Activated CD4-positive, alpha-beta T cell treated with anti-CD3 and anti-CD28 coated beads for 1 hour (primary cell): ENCODE measurements around the gene PRKAA2.

Experiments
- DNase-seq: peaks from one replicate; pipeline ENCODE4 v3.0.0-alpha.2; 2020

Gene PRKAA2

DNA sequence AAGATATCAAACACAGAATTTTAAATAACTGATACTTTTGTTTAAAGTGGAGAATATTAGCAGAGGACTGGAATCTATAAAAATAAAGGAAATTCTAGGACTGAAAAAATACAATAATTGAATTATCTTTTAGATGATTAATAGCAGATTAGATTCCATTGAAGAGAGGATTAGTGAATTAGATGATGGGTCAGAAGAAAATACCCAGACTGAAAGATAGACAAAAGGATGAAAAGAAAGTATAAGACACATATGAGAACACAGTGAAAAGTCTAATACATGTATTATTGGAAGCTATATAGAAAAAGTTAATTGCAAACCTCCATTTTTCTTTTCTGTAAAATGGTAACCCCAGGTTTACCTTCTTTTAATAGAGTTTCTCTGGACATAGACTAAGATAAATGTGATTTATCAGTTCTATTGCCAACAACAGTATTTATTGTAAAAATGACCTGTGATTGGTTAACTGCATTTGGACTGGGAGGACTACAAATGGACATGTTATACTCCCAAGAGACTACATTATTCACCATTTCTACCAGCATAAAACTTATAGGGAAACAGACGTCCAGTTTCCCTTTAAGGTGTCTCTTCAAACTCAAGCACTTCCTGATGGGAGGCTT is 11.0 kb downstream of the PRKAA2 start:
- no peak for DNase-seq

DNA sequence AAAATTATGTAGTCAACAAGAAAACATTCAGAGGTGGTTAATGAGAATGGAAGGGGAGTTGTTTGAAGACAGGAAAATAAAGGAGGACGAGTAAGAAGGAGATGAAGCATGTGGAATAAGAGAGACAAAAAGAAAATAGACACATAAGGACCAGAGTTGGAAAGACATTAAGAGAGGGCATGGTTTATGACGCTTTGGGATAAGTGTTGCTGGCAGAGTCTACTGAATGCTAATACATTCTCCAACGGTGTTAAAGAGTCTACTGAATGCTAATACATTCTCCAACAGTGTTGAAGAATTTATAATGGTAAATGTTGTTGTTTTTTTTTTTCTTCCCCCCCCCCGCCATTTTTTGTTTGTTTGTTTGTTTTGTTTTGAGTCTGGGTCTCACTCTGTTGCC is 13.1 kb downstream of the PRKAA2 start:
- no peak for DNase-seq

- DNase-seq, result no peak
These were observed 15.2 kb downstream of the PRKAA2 start for GRCh38 chr1:56660293-56660692.

GRCh38 chr1:56663846-56664245 is 18.7 kb downstream of the PRKAA2 start:
- DNase-seq, result no peak

DNA sequence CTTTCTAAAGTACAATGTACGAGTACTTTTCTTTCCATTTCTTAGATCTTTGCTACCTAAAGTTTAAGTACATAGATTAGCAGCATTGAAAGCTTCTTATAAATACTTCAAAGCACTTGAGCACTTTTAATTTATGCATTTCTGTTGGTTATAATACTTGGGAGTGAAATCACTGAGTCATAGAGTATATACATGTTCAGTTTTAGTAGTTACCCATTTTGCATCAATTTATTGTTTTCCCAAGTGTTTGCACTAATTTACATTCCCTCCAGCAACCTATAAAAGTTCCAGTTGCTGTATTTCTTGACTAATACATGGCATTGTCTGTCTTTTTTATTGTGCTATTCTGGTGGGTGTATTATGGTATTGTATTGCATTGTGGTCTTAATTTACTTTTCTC is 20.3 kb downstream of the PRKAA2 start:
- DNase-seq, result no peak

- DNase-seq, result no peak
These were observed 21.0 kb downstream of the PRKAA2 start for GRCh38 chr1:56666112-56666608.

DNA sequence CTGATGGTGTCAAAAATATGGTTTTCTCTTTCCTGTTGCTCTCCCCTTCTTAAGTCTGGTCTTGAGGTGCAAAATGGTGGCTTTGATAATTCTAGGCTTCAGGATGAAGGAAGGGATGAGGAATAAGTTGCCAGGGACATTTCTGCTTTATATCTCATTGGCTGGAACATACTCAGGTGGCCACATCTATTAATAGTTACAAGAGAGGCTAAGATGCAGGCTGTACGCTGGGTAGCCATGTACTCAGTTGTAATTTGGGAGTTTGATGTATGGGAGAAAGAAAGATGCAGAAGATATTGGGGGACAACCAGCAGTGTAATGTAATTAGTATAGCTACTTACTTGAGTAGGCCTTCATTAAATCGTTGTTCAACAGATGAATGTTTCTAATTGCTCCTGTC is 25.2 kb downstream of the PRKAA2 start:
- no peak for DNase-seq

DNA sequence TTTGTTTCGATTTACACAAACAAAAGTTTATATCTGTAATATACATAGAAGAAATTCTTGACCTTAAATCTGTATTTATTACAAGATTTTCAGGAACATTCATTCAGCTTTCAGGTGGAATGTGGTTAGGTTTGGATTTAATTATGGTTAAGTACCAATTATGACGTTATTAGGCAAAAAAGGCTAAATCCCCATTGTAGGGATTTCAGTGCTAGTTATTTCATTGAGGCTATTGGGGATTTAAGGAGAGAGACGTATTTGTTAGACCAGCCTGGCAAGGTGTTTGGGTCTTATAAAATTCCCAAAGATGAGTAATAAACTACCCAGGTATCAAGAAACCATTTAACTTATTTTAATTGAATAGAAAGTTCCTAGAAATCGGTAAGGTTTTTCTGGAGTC is 26.0 kb downstream of the PRKAA2 start:
- DNase-seq, result no peak

DNA sequence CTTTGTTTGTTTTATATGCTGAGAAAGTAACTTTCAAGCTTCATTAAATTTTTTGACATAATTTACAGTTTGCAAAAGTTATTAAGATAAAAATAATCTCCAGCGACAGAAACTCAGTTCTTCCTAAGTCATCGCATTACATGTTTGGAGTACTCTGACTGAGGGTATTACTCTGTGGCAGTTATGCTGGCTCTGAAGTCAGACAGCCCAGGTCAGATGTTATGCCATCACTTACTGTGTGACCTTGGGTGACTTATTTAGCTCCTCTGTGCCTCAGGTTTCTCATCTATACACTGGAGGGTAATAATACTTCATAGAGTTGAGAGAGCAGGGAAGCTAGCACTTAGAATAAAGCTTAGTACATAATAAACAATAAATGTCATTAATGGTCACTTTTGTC is 26.4 kb downstream of the PRKAA2 start:
- no peak for DNase-seq

- DNase-seq, result no peak
These were observed 27.5 kb downstream of the PRKAA2 start for GRCh38 chr1:56672579-56672978.

DNA sequence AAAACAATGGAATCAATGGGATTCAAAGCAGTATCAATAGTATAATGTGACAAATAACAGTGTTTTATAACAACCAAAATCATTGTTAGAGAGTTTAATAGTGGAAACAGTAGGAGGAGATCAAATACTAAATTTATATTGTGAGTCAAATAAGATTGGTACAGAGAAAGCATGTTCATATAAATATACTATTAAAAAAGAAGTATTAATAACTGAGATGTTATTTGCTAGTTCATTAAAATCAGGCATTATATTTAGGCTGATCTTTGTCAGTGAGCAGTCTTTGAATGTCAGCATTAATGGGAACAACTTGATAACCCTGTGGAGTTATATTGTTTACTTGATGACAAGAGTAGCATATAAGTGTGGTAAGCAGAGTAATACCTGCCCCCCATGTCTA is 30.6 kb downstream of the PRKAA2 start:
- no peak for DNase-seq

DNA sequence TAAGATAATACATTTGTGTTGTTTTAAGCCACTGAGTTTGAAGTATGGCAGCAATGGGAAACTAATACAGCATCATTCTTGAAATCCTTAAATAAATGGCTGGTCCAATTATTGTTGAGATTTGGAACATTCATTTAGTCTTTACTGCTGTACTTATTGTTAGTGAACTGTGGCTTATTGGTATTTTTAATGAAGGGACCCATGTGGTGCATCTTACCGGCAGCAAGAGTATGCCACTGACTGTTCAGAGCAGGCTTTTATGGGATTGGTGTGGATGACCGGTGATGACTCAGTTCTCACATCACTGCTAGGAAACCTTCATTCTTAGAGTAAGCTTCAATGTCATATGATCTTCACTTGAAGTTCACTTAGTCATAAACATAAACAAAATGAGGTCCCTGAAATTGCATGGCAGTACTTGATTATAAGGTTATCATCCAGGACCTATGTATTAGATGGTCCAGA is 31.5 kb downstream of the PRKAA2 start:
- no peak for DNase-seq

- no peak for DNase-seq
These were observed 38.5 kb downstream of the PRKAA2 start for GRCh38 chr1:56683569-56683968.

DNA sequence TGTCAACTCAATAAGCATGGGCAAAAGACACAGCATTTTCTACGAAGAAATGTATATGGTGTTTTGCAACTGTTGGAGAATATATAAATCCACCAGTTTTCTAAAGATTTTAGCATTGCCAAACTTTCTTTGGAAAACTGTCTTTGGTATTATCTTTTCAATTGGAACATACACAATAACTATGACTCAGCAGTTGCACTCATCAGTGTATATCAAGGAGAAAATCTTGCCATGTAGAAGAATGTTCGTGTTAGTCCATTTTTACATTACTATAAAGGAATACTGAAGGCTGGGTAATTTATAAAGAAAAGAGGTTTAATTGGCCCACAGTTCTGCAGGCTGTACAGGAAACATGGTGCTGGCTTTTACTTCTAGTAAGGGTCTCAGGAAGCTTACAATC is 41.1 kb downstream of the PRKAA2 start:
- DNase-seq, result no peak

GRCh38 chr1:56688522-56689026 is 43.5 kb downstream of the PRKAA2 start:
- DNase-seq, result no peak

- no peak for DNase-seq
These were observed 51.5 kb downstream of the PRKAA2 start for GRCh38 chr1:56696663-56697062.

DNA sequence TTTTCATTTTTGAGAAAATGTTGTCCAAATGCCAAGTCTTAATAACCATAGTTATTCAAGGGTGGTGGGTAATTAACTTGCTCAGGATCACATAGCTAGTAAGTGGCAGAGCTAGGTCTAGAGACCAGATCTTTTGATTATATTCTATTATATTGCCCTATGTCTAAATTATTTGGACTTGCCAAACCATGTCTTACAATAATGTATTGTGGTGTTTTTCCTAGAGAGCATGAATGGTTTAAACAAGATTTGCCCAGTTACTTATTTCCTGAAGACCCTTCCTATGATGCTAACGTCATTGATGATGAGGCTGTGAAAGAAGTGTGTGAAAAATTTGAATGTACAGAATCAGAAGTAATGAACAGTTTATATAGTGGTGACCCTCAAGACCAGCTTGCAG is 58.6 kb downstream of the PRKAA2 start:
- no peak for DNase-seq

GRCh38 chr1:56707379-56707778 is 62.3 kb downstream of the PRKAA2 start:
- no peak for DNase-seq

DNA sequence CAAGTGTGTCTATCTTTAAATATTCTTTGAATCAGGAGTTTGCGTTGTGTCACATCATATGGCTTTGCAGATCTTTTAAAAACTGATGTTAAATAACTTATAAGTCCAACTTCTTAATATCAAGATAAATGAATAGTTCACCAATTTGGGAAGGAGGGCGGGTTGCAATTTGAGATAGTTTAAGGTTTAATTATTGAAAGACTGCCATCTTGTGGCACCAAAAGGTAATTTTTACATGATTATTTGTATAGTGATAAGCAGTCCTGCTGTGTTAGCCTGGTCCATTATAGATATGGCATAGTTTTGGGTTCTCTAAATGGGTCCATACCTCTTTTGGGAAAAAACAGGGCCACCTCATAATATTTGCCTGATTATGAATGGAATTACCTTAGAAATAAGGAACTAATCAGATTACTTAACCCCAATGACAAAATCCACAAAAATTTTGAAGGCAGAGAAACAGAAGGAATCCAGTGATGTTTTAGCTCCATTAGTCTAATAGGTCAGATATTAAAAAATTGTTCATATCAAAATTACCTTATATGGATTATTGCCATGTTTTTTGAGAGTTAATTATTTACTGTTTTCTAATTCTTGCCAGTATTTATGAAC is 64.3 kb downstream of the PRKAA2 start:
- DNase-seq, result no peak

DNA sequence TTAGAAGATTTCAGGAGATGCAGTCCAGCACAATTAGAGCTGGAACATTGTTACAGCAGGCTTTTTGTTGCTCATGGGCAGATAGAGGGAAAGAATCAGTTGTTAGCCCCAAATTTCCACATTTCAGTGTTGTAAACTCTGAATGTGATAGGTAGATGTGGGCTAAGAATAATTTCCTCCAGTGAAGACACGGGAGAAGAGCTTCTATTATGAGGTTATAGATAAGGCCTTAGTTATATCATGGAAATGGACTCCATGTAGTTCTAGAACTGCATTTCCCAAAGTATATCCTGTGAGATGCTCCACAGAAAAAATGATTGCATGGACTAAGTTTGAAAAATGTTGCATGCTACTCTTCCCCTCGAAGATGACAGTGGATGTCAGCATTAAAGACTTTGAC is 64.9 kb downstream of the PRKAA2 start:
- no peak for DNase-seq

GRCh38 chr1:56710646-56711045 is 65.5 kb downstream of the PRKAA2 start:
- DNase-seq, result no peak

- DNase-seq, result no peak
These were observed 67.0 kb downstream of the PRKAA2 start for GRCh38 chr1:56712150-56712549.

GRCh38 chr1:56713112-56713511 is 68.0 kb downstream of the PRKAA2 start:
- DNase-seq, result no peak

DNA sequence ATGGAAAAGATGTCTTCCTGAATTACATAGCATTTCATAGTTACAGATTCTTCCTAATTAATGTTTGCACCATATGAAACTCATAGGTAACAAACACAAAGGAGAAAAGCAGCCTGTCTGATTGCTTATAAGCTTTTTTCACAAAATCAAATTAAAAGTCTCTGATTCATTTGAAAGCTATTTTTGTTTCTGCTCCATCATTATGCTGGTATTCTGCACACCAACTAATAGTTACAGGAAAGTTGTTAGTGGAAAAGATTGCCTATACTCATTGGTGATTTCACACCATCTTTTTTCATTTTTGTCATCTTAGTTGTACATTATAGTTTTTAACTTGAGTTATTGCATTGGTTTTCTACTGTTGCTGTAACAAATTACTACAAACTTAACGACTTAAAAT is 70.0 kb downstream of the PRKAA2 start:
- DNase-seq, result no peak

DNA sequence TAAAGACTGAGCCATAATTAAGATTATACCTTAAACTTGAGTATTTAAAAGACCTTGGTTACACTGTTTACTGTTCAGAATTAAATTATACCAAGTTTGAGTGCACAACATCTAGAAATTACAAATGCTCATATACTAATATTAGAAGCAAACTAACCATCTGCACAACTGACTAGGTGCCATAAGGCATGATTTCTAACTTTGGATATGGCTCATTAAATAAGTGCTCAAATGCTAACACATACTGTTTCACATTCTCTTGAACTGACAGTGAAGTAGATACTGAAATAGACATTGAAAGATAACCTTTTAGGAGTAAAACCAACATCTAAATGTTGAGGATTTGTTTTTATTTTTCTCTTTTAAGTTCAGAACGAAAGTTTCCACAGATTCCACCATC is 74.1 kb downstream of the PRKAA2 start:
- no peak for DNase-seq
